ENCODE measurements around the gene SNRNP200.
"Not testable (repeated sequence)": the region's sequence is repeated elsewhere in the genome, so short reads cannot be mapped to it uniquely, and the experiment has no call there.

Gene SNRNP200

DNA sequence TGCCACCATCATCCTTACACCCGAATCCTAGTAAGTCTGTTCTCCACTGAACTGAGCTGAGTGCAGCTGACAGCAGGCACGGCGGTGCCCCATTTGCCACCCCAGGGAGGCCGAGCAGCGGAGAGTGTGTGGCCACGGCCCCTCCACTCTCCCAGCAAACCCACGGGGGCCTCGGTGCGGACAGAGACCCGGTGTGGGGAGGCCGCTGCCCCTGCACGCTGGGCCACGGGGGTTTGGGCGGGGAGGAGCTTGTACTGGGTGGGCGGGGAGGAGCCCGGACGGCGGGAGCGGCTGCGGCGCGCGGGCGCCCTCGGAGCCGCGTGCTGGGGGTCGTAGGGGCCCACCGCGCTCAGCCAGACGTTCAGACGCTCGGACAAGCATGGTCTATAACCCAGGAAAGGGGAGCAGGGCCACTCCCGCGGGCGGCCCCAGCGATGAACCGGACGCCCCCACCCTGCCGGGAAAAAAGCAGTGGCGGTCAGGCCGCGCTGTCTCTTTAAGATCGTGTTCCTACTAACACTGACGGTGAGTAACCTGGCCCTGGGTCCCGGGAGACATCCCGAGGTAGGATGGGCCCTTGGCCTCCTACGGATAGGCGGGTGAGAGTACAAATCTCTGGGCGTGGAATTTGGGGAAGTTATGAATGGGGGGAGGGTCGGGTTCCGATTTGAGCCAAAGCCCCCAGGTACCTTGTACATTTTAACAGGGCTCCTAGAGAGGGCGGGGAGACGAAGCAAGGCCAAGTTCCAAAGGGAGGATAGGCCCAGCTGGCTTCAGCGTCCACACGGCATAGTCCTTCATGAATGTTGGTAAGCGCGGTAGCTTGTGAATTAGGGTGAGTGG is 19.9 kb upstream of the SNRNP200 start, which contains the start of gene ITPRIPL1:
Gene ITPRIPL1, plus strand, starts transcription at position 277 of the 843 bp plus-strand sequence. Its CDS starts 523 bp downstream, at position 800.
- peak; percentile 63 for DNase-seq

GRCh38 chr2:96324721-96325040 is 19.3 kb upstream of the SNRNP200 start:
- peak; percentile 52 for DNase-seq

- no peak for DNase-seq
These were observed 18.5 kb upstream of the SNRNP200 start for GRCh38 chr2:96323849-96324248.

DNA sequence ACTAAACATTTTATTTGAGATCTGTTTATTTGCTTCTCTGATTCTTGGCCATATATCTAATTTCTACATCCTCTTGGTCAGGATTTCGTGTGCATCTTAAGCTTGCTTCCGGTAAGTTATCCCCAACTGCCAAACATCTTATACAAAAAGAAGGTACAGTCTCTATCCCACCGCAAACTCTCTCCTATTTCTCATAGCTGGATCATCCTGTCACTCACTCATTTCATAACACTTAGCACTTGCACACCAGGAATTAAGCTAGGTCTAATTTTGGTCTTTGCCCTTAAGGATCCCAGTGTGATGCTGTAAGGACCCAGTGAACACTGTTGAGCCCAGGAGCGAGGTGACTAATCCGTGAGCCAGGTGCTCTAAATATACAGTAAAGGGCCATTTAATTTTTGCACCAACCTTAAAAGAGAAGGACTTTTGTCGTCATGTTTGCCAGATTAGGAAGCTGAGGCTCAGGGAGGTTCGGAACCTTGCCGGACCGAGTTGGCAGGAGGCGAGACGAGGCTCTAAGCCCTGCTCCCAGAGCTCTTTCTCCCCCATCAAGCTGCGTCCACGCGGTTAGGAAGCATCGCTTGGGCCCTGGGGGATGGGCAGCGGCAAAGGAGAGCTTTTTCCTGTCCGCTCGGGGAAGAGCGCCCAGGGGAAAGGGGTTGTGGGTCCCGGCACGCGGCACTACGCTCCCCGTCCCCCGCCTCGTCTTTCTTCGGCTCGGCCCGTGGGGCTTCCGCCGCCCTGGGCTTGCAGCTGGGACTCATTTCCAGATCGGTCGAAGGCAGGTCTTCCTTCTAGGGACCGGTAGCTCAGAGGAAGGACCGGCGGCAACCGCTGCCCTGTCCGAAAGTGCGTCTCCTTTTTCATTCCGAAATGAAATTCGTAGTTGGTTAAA is 15.6 kb upstream of the SNRNP200 start:
- peak; percentile 68 for DNase-seq

DNA sequence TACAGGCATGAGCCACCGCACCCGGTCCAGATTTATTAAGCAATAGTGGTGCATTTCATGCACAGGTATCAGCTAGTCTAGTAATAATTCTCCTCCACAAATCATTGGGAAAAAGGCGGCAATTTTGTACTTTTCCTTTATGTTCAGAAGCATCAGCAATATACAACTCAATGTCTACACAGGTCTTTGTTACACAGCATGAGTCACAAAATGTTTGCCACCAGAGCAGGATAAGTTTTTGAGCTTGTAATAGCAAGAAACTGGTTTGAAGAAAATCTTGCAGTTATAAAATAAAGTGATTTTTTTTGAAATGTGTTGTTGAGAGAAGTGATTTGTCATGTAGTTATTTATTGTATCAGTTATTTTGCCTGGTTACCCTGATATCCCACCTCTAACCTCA is 15.0 kb upstream of the SNRNP200 start:
- no peak for DNase-seq

GRCh38 chr2:96319396-96319795 is 14.1 kb upstream of the SNRNP200 start:
- DNase-seq, result no peak

DNA sequence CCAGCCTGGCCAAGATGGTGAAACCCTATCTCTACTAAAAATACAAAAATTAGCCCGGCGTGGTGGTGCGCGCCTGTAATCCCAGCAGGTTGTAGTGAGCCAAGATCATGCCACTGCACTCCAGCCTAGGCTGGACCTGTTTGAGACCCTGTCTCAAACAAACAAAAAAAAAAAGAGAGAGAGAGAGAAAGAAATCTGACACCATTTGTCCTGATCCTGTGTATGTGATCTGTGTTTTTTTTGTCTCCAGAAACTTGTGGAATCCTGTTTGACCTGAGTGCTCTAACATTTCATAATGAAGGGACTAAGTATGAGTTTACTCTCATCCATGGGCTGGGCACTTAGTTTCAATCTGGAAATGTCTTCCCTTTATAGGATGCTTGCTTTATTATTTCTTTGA is 13.4 kb upstream of the SNRNP200 start:
- no peak for DNase-seq

GRCh38 chr2:96317584-96317997 is 12.2 kb upstream of the SNRNP200 start:
- no peak for DNase-seq

- DNase-seq, result no peak
These were observed 11.7 kb upstream of the SNRNP200 start for GRCh38 chr2:96316999-96317398.

GRCh38 chr2:96315400-96316071 is 10.2 kb upstream of the SNRNP200 start:
- peak; percentile 58 for DNase-seq

- no peak for DNase-seq
These were observed 9.7 kb upstream of the SNRNP200 start for GRCh38 chr2:96315005-96315399.

- DNase-seq, result peak; percentile 23
These were observed 2.9 kb upstream of the SNRNP200 start for GRCh38 chr2:96308248-96308647.

- DNase-seq, result no peak
These were observed 1.0 kb upstream of the SNRNP200 start for GRCh38 chr2:96306370-96306769.

DNA sequence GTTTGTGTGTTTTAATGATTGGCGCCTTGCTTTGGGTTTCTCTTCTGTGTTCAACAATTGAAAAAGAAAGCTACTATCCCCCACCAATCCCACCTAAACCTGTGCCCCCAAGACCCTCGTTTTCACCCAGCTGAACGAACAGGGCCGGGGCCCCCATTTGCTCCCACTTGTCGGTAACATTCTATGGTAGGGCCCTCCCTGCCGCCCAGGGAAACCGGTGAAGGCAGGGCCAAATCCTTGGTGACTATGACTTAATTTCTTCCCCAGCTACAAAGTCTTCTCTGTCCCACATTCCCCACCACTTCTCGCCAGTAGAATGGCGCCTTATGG is 598 bp upstream of the SNRNP200 start:
- DNase-seq, result no peak

DNA sequence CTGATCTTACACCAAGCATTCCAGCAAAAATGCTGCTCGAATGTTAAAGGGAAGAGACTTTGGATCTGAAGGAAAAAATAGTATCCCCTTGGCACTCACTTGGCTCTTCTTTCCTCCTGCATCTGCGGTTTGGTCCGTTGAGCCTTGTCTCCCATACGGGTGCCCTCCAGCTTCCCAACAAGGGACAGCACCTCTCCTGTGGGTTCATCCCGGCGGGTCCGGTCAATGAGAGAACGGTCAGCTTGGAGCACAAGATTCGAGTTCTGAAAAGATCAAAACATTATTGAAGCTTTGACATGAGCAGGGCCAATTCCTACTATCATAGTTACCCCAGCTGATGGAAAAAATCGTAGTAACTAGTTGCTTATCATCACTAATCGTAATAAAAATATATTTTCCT is 740 bp downstream of the SNRNP200 start:
- DNase-seq, result no peak

- DNase-seq, result peak; percentile 35
These were observed 3.5 kb downstream of the SNRNP200 start for GRCh38 chr2:96301865-96302264.

DNA sequence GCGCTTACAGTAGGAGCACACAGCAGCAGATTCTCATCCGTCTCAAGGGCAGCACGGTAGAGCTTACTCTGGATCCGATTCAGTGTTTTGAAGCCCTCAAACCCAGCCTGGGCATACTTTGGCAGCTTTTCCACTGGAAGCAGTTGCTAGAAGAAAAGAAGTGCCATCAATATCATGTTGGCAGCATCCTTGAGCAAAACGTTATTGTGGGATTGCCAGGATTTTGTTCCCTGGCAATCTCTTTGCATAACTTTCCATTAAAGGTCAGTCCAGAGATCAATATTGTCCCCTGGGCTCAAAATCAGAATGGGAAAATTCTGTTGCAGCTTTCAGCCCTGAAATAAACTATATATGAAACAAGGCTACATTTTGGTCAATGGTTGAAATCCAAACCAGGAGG is 8.4 kb downstream of the SNRNP200 start:
- DNase-seq, result no peak

DNA sequence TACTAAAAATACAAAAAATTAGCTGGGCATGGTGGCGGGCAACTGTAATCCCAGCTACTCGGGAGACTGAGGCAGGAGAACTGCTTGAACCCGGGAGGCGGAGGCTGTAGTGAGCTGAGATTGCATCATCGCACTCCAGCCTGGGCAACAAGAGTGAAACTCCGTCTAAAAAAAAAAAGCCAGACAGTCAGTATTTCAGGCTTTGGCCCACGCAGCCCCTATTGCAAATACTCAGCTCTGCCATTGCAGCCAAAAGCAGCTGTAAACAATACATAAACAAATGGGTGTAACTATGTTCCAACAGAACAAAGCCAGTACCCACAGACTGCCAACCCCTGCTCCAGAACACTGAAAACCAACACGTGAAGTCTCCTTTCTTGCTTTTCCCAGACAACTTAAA is 11.1 kb downstream of the SNRNP200 start:
- DNase-seq, result not testable (repeated sequence)

DNA sequence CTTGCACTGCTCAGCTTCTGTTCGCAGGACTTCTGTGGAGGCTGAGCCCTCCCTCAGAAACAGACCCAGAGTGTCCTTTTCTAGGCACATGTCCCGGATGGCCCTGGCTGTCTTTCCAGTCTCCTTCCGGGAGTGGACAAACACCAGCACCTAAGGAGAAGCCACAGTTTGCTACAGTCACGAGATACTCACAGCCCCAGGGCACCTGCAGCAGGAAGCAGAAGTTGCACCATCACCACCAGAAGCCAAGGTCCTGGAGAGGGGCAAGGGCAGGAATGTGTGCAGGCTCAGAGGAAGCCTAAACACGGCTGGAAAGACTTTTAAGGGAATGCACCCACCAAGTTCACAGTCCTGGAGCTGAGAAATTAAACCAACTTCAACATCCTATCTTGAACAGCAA is 13.6 kb downstream of the SNRNP200 start:
- DNase-seq, result no peak

DNA sequence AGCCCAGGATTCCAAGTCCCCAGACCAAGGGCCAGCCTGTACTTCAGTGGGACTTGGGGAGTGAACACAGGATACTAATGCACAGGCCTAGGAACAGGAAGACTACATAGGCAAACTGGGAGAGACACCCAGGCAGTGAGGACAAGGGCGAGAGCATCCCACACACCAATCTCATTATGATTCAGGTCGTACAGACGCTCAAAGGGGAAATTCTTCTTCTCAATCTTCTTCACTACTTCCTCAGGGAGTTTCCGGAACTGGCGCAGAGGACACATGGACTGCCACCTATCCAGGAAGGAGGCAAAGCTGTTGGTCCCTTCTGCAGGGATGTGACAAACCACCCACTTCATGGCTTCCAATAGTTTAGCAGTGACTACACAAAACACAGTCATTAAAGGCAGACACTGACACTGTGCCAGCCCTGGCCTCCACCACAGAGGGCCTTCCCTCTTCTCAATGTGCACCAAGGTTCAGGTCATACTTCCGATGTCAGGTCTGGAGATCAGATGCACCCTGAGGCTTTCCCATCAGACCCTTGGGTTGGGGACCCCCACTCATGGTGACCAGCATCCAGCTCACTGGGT is 18.0 kb downstream of the SNRNP200 start:
- no peak for DNase-seq

DNA sequence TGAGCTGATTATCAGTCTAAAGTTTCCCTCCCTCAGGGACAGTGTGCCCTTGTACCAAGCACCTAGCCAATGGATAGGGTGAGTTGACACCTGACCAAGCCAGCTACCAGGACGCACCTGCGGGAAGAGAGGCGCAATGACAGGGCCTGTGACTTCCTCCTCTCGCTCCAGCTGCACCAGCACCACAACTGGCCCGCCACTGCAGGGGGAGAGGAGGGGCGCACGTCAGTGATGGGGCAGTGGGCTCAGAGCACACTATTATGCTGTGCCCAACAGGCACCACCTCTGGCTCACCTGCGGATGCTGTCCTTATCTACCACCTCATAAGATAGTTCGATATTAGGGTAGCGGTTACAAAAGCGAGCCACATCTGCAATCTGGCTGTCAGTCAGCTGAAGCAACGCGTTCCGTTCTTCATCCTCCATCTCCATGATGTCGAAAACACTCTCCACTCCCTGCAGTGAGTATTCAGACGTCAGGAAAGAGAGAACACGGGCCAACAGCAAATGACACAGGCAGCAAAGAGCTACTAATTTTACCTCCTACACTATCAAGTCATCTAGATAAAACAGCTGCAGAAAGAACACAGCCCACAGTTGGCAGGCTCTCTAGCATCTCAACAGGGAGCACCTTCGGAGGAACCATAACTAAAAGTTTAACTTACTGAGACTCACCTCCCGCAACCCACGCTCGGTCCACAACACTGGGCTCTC is 28.4 kb downstream of the SNRNP200 start:
- DNase-seq, result no peak

- DNase-seq, result no peak
These were observed 30.8 kb downstream of the SNRNP200 start for GRCh38 chr2:96274355-96275056.
